Sigmoid colon (tissue), 7 donors: ENCODE results near the gene FOXS1. TPM values are rescaled to one million over a fixed set of nuclear protein-coding genes. Genes with fewer than 3 reads are reported as not detected.

ENCODE experiments used
- DNase-seq: peaks from one replicate; pipeline ENCODE4 v3.0.0-alpha.2; 2019
- H3K27ac ChIP-seq, 4 donors: fragments of 200-600 bp; sonication (generic); one replicate each; pipeline ENCODE4 v1.5.1; 2016 to 2019; ENCODE audit warnings: mild to moderate bottlenecking in 1 of 4
- H3K27me3 ChIP-seq, 3 donors: fragments of 200-600 bp; sonication (generic); one replicate each; pipeline ENCODE4 v1.5.1; 2019; ENCODE audit warnings: mild to moderate bottlenecking in 1 of 3
- H3K36me3 ChIP-seq, 4 donors: fragments of 200-600 bp; sonication (generic); one replicate each; pipeline ENCODE4 v1.5.1; 2016 to 2019
- H3K4me1 ChIP-seq, 4 donors: fragments of 200-600 bp; sonication (generic); one replicate each; pipeline ENCODE4 v1.5.1; 2017 to 2019
- H3K4me3 ChIP-seq, 4 donors: fragments of 200-600 bp; sonication (generic); one replicate each; pipeline ENCODE4 v1.5.1; 2017 to 2019; ENCODE audit warnings: mild to moderate bottlenecking in 2 of 4, moderate library complexity in 1 of 4
- H3K9me3 ChIP-seq, 4 donors: fragments of 200-600 bp in 3 of 4; sonication (generic) in 3 of 4; one replicate each; pipeline versions ENCODE4 v1.5.1 to v1.6.1; 2013 to 2019
- EP300 ChIP-seq, 4 donors: sonication (generic); formaldehyde crosslinking; IDR thresholded peaks; one replicate each; pipeline ENCODE4 v1.6.1; 2017; ENCODE audit warnings: antibody characterized with exemption in 4 of 4
- POLR2A ChIP-seq, 2 donors: fragments of 450-650 bp; IDR thresholded peaks; one replicate each; pipeline ENCODE4 v1.6.1; 2016; ENCODE audit warnings: antibody characterized with exemption in 2 of 2, mild to moderate bottlenecking in 2 of 2, moderate library complexity in 2 of 2
- POLR2AphosphoS5 ChIP-seq, 4 donors: sonication (generic); formaldehyde crosslinking; IDR thresholded peaks; one replicate each; pipeline ENCODE4 v1.6.1; 2017; ENCODE audit warnings: antibody characterized with exemption in 4 of 4
- WGBS, 2 donors: extraction: QIAGEN DNeasy Blood & Tissue Kit; methylation state at CpG; one replicate each; pipeline ENCODE4 v1.1.7; 2013; 5-methylcytosine and 5-hydroxymethylcytosine counted together
- intact Hi-C: fragments of 100-400 bp; cut with DNase I; formaldehyde crosslinking; loops from one replicate; pipeline ENCODE4 v1.15.1; 2023
- polyA plus RNA-seq, 3 donors: library from polyadenylated mRNA; stranded (reverse); fragments of 200-250 nt; gene quantifications; one replicate each; pipeline ENCODE4 v1.2.3, GENCODE V29; 2013
- total RNA-seq, 4 donors: library from RNA; depleted of rRNA; stranded (reverse); fragments of >200 nt; gene quantifications; one replicate each; pipeline ENCODE4 v1.1.0, GENCODE V29; 2016
- TF ChIP-seq, protein P1 (sequence below), 4 experiments: fragments of 450-650 bp in 3 of 4; fragments of 200-600 bp in 1 of 4; IDR thresholded peaks; one replicate each; pipeline ENCODE4 v1.5.1; 2016 to 2019; ENCODE audit warnings: antibody characterized with exemption in 4 of 4, mild to moderate bottlenecking in 3 of 4, moderate library complexity in 2 of 4
- donor health status: healthy with polysubstance abuse.
- donor health status: Bipolar disorder and iron deficiency.
- donor health status: healthy.

The FOXS1 gene
- total and polyA plus RNA-seq, 7 donors = 0.60 to 0.66 TPM; not detected in 5

DNA sequence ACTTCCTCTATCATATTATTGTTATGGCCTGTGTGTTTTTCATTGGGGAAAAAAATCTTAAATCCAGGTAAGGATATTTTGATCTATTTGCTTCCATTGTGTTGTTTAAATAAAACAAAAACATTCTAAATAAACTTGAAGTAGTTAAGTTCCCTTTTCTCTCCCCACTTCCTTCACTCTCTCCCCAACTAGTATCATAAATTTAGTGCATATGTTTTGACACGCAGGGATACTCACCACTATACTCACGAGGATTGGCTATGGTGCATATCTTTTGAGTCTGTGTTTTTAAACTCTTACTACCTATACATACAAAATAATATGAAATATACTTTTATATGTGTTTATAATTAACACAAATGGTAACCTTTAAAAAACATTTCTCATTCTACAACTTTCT lies 30.3 kb upstream of the FOXS1 start:
- Histone ChIP-seq H3K4me3 (no peak overlapping the region), H3K9me3 (no peaks in the 10 kb centered on the region), H3K4me1 (peaks cover 0 to 15% (median 6%) of the 10 kb centered on the region in 4 donors), H3K27ac (no peak overlapping the region), H3K27me3 (peaks cover 0 to under 1% (median 0%) of the 10 kb centered on the region in 3 donors), H3K36me3 (no peaks in the 10 kb centered on the region)
- DNase-seq = no peak
- WGBS, 2 donors = 43 to 52% methylated on average over 2 of the region's 2 CpGs
- TF ChIP-seq, protein P1, sequence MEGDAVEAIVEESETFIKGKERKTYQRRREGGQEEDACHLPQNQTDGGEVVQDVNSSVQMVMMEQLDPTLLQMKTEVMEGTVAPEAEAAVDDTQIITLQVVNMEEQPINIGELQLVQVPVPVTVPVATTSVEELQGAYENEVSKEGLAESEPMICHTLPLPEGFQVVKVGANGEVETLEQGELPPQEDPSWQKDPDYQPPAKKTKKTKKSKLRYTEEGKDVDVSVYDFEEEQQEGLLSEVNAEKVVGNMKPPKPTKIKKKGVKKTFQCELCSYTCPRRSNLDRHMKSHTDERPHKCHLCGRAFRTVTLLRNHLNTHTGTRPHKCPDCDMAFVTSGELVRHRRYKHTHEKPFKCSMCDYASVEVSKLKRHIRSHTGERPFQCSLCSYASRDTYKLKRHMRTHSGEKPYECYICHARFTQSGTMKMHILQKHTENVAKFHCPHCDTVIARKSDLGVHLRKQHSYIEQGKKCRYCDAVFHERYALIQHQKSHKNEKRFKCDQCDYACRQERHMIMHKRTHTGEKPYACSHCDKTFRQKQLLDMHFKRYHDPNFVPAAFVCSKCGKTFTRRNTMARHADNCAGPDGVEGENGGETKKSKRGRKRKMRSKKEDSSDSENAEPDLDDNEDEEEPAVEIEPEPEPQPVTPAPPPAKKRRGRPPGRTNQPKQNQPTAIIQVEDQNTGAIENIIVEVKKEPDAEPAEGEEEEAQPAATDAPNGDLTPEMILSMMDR (IDR thresholded peaks at IDR 0.05) = no peak
- no peak for TF ChIP-seq EP300 (IDR thresholded peaks at IDR 0.05)
- intact Hi-C loops = loop anchor here (5.0 kb wide), 1 partner anchor 77 kb away; the partner anchor contains the start of gene PDRG1

DNA sequence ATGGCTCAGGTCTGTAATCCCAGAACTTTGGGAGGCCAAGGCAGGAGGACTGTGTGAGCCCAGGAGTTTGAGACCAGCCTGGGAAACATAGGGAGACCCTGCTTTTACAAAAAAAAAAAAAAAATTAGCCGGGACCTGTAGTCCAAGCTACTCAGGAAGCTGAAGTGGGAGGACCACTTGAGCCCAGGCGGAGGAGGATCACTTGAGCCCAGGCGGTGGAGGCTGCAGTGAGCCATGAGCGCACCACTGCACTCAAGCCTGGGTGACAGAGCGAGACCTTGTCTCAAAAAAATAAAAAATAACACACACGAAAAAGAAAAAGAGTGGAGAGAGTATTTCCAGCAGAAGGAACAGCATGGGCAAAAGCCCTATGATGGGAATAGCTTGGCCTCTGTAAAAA lies 27.0 kb upstream of the FOXS1 start:
- peaks cover 4 to 19% (median 14%) of the 10 kb centered on the region in 3 donors for H3K27me3 ChIP-seq
- no peak for DNase-seq
- WGBS, 2 donors = 86 to 91% methylated on average over 6 of the region's 6 CpGs
- no peak for TF ChIP-seq POLR2A (IDR thresholded peaks at IDR 0.05)
- TF ChIP-seq, protein P1 (IDR thresholded peaks at IDR 0.05) = no peak
- no peak for TF ChIP-seq POLR2AphosphoS5 (IDR thresholded peaks at IDR 0.05)
- no peak for TF ChIP-seq EP300 (IDR thresholded peaks at IDR 0.05)
- peaks cover 0 to 21% (median 17%) of the 10 kb centered on the region in 4 donors for H3K4me1 ChIP-seq
- no peak overlapping the region for H3K4me3 ChIP-seq
- no peak overlapping the region for H3K27ac ChIP-seq
- H3K36me3 ChIP-seq = no peaks in the 10 kb centered on the region
- H3K9me3 ChIP-seq = no peaks in the 10 kb centered on the region
- intact Hi-C loops = no loop called here

DNA sequence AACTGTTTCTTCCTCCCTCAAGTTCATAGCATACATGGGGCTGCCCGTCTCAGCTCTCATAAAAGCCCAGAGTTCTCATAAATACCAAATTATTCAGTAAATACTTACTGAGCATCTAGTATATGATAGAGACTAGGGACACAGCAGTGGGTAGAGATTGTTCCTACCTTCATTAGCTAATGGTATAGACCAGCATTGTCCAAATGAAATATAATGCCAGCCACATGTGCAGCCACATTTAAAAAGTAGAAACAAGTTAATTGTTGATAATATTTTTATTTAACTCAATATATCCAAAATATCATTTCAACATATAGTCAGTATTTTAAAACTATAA lies 26.2 kb upstream of the FOXS1 start:
- intact Hi-C loops = no loop called here
- WGBS, 2 donors = 88 to 89% methylated on average over 1 of the region's 1 CpG
- Histone ChIP-seq H3K36me3 (no peaks in the 10 kb centered on the region), H3K4me1 (peaks cover 0 to 21% (median 17%) of the 10 kb centered on the region in 4 donors), H3K27ac (no peak overlapping the region), H3K4me3 (no peak overlapping the region), H3K9me3 (no peaks in the 10 kb centered on the region), H3K27me3 (peaks cover 4 to 19% (median 14%) of the 10 kb centered on the region in 3 donors)
- no peak for DNase-seq
- TF ChIP-seq POLR2A (IDR thresholded peaks at IDR 0.05) (no peak), POLR2AphosphoS5 (IDR thresholded peaks at IDR 0.05) (no peak), EP300 (IDR thresholded peaks at IDR 0.05) (no peak)
- TF ChIP-seq, protein P1 (IDR thresholded peaks at IDR 0.05) = no peak

DNA sequence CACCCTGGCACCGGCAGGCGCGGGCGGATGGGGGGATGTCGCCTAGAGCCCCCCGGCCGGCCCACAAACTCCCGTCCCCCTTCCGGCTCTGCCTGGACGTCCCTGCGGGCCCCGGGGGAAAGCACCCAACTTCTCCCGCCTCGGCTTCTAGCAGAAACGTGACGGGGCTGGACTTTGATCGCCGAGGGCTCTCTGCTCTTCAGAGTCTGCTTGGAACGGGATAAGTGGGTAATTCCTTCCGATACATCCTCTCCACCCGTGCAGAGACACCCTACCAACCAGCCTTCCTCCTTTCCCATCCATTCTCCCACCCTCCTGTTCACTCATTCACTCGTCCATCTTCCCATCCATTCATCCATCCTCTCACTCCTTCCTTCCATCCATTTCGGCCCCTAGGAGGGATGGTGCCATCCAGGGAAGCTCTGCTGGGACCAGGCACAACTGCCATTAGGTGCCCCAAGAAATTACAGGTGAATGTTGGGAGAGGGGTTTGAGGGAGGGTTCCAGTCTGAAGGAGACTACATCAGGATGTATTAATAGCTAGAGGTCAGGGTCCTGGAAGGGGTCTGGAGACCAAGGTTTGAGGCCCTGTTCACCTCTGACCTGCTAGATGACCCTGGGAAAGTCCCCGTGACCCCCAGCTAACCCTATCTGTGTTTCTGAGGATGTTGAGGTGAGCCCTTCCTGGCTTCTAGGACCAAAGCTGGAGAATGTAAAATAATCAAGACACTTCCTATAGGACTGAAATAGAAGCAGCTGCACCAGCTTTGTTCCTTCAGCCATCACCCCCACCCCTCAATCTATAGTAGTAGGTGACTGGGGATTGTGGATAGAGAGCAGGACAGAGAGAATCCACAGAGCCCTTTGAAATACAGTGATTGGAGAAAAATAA lies 25.6 kb upstream of the FOXS1 start:
- no peaks in the 10 kb centered on the region for H3K9me3 ChIP-seq
- peak overlapping the region; percentile 41 to 48 (median 43) for H3K27ac ChIP-seq
- H3K4me3 ChIP-seq = peak overlapping the region; percentile 31 to 81 (median 65)
- H3K27me3 ChIP-seq = peaks cover 4 to 19% (median 14%) of the 10 kb centered on the region in 3 donors
- intact Hi-C loops = no loop called here
- DNase-seq = no peak
- H3K36me3 ChIP-seq = no peaks in the 10 kb centered on the region
- TF ChIP-seq EP300 (IDR thresholded peaks at IDR 0.05) (no peak), POLR2AphosphoS5 (IDR thresholded peaks at IDR 0.05) (no peak), POLR2A (IDR thresholded peaks at IDR 0.05) (no peak)
- TF ChIP-seq, protein P1 (IDR thresholded peaks at IDR 0.05) = no peak
- H3K4me1 ChIP-seq = peaks cover 0 to 21% (median 17%) of the 10 kb centered on the region in 4 donors
- WGBS, 2 donors = 7 to 8% methylated on average over 24 of the region's 24 CpGs
